Spleen (tissue), 7 donors: Measurements from ENCODE around the gene PARD3.

Experiments
- POLR2AphosphoS5 ChIP-seq, 3 donors: sonication (generic); formaldehyde crosslinking; IDR thresholded peaks; one replicate each; pipeline ENCODE4 v1.5.1; 2017; ENCODE audit warnings: antibody characterized with exemption in 3 of 3
- TF ChIP-seq, protein P1 (sequence below), 11 experiments: fragments of 200-600 bp in 7 of 11; fragments of 450-650 bp in 4 of 11; sonication (generic) in 4 of 11; IDR thresholded peaks in 8 of 11; conservative IDR thresholded peaks in 3 of 11; 1 replicate in 7 of 11; 2 replicates in 4 of 11; pipeline versions ENCODE4 v1.4.0 to v1.8.0; 2016 to 2021; ENCODE audit warnings: antibody characterized with exemption in 11 of 11, inconsistent platforms in 4 of 11, mild to moderate bottlenecking in 1 of 11
- donor health status: DM: no; HTN: no; CAD: no; lungs with moderate emphysema.
- donor health status: DM: no; HTN: no; CAD: no.
- donor health status: DM: no; HTN: no; CAD: no.

GRCh38 chr10:34255035-34255434, 560.1 kb downstream of the PARD3 start:
- no peak for TF ChIP-seq POLR2AphosphoS5 (IDR thresholded peaks at IDR 0.05)
- TF ChIP-seq, protein P1, sequence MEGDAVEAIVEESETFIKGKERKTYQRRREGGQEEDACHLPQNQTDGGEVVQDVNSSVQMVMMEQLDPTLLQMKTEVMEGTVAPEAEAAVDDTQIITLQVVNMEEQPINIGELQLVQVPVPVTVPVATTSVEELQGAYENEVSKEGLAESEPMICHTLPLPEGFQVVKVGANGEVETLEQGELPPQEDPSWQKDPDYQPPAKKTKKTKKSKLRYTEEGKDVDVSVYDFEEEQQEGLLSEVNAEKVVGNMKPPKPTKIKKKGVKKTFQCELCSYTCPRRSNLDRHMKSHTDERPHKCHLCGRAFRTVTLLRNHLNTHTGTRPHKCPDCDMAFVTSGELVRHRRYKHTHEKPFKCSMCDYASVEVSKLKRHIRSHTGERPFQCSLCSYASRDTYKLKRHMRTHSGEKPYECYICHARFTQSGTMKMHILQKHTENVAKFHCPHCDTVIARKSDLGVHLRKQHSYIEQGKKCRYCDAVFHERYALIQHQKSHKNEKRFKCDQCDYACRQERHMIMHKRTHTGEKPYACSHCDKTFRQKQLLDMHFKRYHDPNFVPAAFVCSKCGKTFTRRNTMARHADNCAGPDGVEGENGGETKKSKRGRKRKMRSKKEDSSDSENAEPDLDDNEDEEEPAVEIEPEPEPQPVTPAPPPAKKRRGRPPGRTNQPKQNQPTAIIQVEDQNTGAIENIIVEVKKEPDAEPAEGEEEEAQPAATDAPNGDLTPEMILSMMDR (IDR thresholded peaks at IDR 0.05 in 8 of 11, conservative IDR thresholded peaks at IDR 0.05 in 3 of 11): no peak
